Measurements from ENCODE around the gene AJM1.
"Not testable (repeated sequence)": the region's sequence is repeated elsewhere in the genome, so short reads cannot be mapped to it uniquely, and the experiment has no call there.

GRCh38 chr9:136843801-136844740 lies 1.8 kb downstream of the AJM1 start:
- peak; percentile 51 to 70 (median 66) for TF ChIP-seq CTCF (IDR thresholded peaks at IDR 0.05)
- not testable (repeated sequence) for TF ChIP-seq POLR2A (IDR thresholded peaks at IDR 0.05)

All from esophagus squamous epithelium (tissue), 4 donors.